Dendritic cell treated with granulocyte-macrophage colony-stimulating factor and Interleukin-4, amounts not matched to agents 40 ng/mL and 50 ng/mL, for 4 days (primary cell): ENCODE measurements around the gene BET1L.
"Not testable (repeated sequence)": the region's sequence is repeated elsewhere in the genome, so short reads cannot be mapped to it uniquely, and the experiment has no call there.

Experiments
- H3K27ac Mint-ChIP-seq: one replicate; pipeline ENCODE4 v1.8.0; 2022; ENCODE audit warnings: mild to moderate bottlenecking, mixed read lengths
- H3K27me3 Mint-ChIP-seq: one replicate; pipeline ENCODE4 v1.8.0; 2022; ENCODE audit warnings: mild to moderate bottlenecking, mixed read lengths
- H3K36me3 Mint-ChIP-seq: one replicate; pipeline ENCODE4 v1.8.0; 2022; ENCODE audit warnings: low read depth, mixed read lengths
- H3K4me1 Mint-ChIP-seq: one replicate; pipeline ENCODE4 v1.8.0; 2022; ENCODE audit warnings: low read depth, mixed read lengths
- H3K4me3 Mint-ChIP-seq: one replicate; pipeline ENCODE4 v1.8.0; 2022; ENCODE audit warnings: mild to moderate bottlenecking, moderate library complexity, mixed read lengths
- H3K9me3 Mint-ChIP-seq: one replicate; pipeline ENCODE4 v1.8.0; 2022; ENCODE audit warnings: mixed read lengths
- intact Hi-C: fragments of 100-400 bp; cut with micrococcal nuclease; formaldehyde crosslinking; loops from one replicate; pipeline ENCODE4 v1.15.0; 2022

Gene BET1L

GRCh38 chr11:189843-190311, 17.3 kb downstream of the BET1L start:
- H3K9me3 Mint-ChIP-seq, H3K4me3 Mint-ChIP-seq, H3K4me1 Mint-ChIP-seq, intact Hi-C loops, H3K36me3 Mint-ChIP-seq, H3K27ac Mint-ChIP-seq: not testable (repeated sequence)
- H3K27me3 Mint-ChIP-seq, result peaks cover 11% of the 10 kb centered on the region

- intact Hi-C loops, H3K27ac Mint-ChIP-seq, H3K4me1 Mint-ChIP-seq, H3K4me3 Mint-ChIP-seq, H3K27me3 Mint-ChIP-seq, H3K9me3 Mint-ChIP-seq, H3K36me3 Mint-ChIP-seq: not testable (repeated sequence)
Observed at GRCh38 chr11:189200-189783, 17.9 kb downstream of the BET1L start.

DNA sequence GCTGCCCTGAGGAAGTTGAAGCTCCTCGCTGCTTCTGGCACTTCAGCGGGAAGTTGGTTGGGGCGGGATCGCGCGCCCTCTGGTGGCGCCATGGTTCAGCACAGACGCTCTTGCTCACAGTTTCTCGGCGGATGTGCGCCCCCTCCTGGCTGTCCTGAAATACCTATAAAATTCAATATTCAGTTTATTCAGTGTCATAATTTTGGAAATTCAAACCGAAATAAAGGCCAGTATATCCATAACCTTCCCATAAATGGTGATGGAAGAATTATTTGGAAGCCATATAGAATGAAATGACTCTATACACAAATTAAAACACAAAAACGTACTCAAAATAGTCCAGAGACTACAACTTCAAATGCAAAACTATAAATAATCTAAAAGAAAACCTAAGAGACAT, 27.0 kb downstream of the BET1L start:
- H3K9me3 Mint-ChIP-seq, H3K36me3 Mint-ChIP-seq, H3K4me3 Mint-ChIP-seq, intact Hi-C loops, H3K27me3 Mint-ChIP-seq, H3K27ac Mint-ChIP-seq, H3K4me1 Mint-ChIP-seq: not testable (repeated sequence)
